ENCODE data around the gene GDPD5.

GDPD5 gene

DNA sequence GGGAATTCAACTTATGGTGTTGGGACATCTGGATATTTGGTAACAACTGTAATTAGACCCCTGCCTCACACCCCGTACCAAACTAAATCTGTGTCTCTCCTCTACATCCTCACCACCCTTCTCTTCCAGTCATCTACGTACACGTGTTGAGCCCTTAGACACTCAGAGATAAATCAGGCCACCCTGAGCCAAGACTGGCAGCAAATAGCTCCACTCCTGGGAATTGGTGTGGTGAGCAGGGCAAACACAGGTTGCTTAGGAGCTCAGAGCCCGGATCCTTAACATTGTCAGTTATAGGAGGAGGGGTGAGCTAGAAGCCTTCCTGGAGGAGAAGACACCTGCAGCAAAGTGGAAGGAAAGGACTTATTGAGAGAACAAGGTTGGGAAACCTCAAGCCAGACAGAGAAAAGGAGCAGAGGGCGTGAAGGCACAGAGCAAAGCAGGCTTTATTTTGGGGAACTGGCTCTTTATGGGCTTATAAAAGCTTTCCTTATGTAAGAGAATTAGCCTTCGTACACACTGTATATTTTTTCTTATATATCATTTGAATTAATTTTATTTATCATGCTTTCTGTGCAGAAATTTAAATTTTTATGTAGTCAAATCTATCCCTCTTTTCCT is 55.8 kb downstream of the GDPD5 start:
- no peak for DNase-seq (ENCODE audit: low spot score)

DNA sequence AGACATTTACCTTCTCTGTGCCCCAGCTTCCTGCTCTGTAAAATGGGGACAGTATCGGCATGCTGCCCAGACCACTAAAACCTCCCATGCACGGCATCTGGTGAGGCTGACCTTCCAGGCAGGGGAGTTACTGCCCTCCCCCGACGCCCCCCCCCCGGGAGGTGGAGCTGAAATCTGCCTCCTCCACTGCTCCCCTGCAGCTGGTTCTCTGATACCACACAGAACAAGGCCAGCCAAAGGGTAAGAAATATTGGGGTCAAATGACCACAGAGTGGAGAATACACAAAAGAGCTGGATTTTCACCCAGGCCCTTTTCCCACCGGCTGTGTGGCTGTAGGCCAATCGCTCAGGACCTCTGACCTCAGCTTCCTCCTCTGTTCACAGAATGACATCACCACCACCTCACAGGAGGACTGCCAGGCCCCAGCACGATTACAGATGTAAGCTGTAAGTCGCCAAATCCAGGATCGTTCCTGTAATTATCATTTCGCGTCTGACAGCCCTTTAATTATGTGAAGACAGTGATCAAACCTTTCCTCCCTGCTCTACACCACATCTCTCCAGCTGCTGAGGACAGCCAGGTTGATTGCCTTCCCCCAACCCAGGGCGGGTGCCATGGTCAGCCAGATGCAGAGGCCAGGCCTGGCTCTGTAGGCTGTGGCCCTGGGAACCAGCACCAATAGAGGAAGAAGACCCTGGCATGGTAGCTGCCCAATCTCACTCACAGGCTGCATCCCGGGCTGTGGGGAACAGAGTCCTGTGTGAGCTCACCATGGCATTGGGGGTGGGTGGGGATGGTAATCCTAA is 57.0 kb downstream of the GDPD5 start:
- DNase-seq (ENCODE audit: low spot score): peak; percentile 79

DNA sequence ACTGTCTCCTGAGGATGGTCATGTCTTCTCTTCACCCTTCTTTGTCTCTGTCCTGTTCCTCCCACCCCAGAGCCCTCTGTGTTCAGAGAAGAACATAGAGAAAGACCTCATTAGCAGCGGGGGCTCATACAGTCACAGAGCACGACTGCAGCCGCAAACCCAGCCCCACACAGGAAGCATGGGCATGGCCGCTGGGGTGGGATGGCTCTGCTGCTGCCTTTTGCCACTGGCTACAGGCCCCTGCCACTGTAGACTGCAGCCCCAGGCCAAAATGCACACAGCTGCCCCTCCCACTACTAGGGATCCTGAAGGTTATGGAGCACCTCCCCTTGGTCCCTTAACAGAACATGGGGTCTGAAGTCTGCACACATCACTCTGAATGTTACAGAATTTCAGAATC is 57.9 kb downstream of the GDPD5 start:
- no peak for DNase-seq (ENCODE audit: low spot score)

DNA sequence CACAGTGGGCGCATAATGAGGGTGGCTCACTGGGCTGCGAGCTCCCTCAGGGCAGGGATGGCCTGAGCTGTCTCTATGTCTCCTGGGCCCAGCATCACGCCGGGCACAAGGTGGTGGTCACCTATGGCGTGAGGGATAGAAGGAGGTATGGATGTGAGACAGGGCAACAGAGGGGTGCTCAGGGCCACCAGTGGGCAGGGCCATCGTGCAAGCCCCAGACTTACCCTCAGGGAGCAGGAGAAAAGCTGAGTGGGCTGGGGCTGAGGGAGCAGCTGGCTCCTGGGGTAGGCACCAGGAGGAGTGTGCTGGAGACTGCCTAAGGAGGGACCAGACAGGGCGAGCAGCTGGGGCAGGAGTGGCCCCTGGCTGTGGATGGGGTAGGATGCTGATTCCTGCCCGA is 58.4 kb downstream of the GDPD5 start:
- DNase-seq (ENCODE audit: low spot score): no peak

DNA sequence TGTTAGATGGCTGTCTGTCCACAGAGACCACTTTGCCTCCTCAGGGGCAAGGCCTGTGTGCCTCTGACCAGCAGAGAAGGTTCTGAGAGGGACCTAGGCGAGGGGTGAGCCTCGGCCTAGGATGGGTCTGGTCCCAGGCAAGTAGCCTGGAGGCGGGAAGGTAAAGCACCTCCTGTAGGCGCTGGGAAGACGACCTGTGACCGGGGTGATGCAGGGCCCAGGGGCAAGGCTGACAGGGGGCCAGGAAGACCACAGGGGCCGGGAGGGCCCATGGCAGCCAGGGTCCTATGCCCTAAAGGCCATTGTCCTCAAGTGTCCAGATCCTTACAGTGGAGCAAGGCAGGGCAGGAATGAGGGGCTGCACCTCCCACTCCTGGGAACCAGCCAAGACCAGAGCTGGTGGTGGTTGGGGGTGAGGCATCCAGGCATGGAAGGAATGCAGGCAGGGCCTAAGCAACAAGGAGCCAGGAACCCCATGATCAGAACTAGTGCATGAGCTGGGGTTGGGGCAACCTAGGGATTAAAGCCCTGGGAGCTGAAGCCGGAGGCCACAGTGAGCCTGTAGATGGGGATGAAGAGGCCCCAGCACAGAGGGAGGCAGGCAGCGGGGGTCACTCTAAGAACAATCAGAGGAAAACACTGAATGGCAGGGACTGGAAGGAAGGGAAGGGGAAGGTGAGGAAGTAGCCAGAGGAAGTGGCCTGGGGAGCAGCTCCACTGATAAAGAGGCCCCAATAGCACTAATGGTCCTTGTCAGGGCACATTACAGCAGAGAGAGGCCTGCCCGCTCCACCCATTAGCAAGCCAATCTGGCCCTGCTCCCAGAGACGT is 59.8 kb downstream of the GDPD5 start:
- peak; percentile 73 for DNase-seq (ENCODE audit: low spot score)

DNA sequence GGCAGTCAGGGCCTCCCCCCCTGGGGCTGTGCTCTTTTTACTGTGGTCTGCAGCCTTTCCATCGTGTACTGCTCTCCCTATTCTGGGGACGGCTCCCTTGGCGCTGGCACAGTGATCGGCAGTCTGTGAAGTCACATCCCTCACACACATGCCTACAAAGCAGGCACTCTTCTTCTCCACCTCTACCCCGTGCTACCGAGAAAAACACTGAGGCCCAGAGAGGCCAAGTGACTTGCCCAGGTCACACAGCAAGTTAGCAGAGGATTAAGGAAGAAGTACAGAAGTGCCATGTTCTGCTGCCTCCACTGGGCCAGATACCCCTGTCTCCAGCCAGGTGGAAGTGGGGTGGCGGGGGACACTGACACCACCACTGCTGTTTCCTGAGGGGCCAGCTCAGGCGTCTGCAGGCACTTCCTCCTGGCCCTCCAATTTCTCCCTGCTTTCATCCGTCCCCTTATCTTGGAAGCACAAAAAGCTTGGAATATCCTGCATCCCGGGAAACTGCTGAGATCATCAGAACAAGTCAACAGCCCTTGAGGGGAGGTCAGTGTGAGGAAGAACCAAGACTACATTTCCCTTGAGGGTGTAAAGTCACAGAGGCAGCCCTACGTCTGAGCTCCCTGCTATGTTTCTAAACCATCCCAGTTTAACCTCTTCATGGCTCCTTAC is 62.5 kb downstream of the GDPD5 start:
- DNase-seq (ENCODE audit: low spot score): no peak

DNA sequence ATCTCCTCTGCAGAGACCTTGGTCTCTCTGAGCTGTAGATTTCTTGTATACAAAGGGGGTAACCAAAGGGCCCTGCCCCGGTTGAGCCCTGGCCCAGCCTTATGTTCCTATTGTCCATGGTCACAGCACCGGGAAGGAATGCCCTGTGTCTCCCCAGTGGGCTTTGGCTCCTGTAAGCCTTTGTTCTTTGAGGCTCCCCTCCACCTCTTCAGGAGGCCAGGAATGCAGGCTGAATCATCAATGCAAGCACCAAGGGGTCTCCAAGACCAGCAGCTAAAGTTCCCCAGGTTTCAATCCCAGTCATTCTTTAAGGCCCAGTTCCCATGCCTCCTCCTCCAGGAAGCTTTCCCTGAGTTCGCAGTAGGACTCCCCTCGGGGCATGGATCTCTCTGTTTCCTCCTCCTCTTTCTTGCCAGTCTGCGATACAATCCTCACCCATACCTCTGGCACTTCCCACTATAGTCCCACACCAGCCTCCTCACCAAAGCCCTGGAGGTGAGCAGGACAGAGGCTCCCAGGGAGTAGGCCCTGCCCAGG is 63.6 kb downstream of the GDPD5 start:
- no peak for DNase-seq (ENCODE audit: low spot score)

DNA sequence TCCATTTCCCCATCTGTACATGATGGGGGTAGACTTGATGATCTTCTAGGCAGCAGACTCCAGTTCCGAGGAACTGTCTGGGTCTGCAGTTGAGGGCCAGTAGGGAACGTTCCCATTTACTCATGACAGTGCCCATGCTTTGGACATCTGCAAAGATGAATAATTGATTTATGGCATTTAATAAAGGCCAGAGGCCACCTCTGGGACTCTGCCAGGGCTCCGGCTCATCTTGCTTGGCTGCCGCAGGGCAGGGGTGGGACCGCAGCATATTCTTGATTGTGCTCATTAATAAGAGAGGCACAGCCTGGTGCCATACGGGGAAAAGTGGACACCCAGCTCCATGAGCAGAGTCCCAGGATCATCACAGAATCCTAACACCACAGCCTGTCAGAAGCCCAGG is 64.6 kb downstream of the GDPD5 start:
- DNase-seq (ENCODE audit: low spot score): no peak

DNA sequence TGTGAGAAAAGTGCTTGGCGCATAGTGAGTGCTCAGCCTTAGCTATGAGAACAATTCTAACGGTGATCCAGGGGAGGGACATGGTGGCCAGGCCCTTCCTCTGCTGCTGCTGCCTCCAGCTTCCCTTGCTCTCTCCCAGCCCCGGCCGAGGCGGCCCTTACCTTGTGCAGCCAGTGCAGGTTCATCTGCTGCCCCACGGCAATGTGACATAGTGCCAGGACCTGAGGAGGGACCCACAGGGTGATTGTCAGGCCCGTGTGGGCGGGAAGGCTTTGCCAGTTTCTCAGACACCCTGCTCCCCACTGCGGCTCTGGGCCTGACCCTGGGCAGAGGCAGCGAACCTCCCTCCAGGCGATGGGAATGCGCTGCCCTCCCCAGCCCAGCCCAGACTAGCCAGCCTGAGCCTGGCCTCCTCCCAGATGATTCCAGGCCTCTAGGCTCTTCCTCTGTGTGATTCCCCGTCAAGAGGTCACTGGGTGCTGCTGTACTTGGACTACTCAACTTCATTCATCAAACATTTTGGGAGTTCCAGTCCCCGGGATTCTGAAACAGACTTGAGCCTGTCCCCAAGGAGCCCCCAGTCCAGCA is 69.1 kb downstream of the GDPD5 start:
- no peak for DNase-seq (ENCODE audit: low spot score)

DNA sequence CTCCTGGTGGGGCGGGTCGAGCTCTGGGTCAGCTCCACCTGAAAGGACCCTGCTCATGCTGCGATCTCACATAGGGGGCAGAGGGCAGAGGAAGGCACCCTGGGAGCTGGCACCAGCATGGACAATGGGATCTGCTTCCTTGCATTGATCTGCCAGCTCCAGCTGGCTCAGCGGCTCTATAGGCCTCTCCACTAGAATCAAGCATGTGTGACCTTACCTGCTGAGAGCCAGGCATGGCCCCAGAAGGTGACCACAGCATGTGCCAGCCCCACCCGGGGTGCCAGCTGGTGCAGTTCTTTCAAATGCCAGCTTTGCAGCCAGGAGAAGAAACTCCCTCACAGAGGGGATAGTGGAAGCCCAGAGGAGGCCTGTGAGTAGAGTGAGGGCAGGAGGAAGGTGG is 70.8 kb downstream of the GDPD5 start:
- no peak for DNase-seq (ENCODE audit: low spot score)

DNA sequence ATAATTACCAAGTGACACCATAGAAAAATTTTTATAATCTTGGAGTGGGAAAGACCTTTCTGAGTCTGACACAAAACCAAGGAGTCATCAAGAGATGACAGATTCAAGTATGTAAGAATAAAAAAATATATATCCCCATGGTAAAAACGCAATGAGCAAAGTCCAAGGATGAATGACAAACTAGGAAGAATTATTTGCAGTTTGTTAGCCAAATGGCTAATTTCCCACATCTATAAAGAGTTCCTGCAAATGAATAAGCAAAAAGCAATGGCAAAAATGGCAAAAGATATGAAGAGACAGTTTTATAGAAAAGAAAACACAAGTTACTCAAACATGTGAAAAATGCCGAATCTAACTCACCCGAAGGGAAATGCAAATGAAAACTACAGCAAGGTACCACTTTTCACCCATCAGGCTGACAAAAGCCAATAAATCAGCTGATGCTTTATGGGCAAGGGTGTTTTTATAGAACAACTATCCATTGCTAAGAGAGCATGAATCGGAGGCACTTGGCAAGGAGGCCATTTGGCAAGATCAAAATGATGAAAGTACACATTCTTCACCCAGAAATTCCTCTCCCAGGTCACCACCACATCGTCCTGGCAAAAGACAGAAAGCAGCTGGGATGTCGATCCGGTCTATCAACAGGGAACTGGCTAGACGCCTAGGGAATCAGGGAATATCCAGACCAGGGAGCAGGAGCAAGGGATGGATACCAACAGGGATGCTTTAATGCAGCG is 71.7 kb downstream of the GDPD5 start:
- DNase-seq (ENCODE audit: low spot score): peak; percentile 84

DNA sequence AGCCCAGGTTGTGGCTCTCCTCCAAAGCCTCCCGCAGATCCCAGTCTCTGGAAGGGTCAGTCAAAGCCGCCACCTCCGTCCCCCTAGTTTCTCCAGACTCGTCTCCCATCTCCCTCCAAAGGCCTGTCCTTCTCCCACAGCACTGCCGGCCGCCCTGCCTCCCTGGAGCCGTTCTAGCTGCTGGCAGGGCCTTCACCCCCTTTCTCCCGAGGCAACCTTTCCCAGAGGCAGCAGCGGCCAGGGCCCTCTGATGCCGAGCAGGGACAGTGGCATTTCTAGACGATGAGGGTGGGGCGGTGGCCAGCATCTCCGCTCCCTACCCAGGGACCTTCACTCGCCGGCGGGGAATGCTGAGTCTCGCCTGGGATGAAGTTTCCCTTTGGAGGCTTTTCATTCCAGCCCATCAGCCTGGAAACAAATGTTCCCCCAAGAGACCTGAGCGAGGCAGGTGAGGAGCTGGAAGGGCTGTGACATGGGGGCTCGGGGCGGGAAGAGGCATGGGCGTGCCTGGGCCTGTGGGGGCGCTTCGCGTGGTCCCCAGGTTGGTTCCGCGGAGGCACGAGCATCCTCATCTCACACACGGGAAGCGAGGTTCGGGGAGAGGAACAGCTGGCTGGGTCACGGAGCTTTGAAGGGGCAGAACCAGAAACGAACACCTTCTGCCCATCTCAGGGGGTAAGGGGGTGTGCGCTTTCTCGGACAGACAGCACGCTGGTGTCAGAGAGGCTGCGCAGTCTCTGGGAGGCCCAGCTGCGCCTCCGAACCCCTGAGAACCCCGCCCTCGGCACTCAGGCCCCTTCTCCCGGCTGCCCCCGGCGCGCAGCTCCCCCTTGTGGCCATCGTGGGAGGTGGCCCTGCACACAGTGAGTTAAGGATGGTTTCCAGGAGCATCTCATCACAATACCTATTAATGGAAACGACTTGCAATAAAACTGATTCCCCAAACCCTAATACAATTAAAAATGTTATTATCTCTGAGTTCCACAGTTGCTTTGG is 74.6 kb downstream of the GDPD5 start:
- DNase-seq (ENCODE audit: low spot score): no peak

DNA sequence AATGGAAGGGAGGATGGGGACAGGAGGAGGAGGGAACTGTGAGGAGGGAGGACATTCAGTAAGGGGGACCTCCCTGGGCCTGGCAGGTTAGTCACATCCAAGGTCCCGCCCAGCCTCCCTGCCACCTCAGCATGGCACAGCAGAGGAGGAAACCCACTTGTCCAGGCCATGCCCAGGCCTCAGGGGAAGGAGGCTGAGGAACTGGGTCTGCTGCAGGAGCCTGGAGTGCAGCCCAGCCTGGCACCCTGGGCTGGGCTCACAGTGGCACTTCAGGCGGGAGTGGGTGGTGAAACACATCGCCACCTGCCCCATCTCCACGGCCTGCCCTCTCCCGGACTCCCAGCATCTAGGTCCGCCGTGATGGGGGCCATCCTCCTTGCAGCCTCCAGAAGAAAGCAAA is 75.5 kb downstream of the GDPD5 start:
- no peak for DNase-seq (ENCODE audit: low spot score)

DNA sequence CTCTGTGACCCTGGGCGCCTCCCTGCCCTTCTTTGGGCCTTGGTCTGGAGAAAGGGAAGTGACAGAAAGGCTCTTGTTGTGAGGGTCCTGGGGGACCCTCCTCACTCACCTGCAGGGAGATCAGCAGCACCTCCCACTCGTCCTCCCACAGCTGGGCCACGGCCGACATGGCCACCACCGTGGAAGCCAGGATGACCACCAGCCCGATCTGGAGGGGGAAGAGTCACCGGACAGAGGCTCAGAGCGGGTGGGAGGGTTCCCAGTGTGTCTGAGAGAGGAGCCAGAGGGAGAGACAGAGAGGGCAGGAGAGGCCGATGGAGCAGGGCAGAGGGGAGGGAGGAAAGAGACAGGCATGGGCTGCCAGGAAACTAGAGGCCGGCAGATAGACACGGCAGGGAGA is 76.0 kb downstream of the GDPD5 start:
- no peak for DNase-seq (ENCODE audit: low spot score)

DNA sequence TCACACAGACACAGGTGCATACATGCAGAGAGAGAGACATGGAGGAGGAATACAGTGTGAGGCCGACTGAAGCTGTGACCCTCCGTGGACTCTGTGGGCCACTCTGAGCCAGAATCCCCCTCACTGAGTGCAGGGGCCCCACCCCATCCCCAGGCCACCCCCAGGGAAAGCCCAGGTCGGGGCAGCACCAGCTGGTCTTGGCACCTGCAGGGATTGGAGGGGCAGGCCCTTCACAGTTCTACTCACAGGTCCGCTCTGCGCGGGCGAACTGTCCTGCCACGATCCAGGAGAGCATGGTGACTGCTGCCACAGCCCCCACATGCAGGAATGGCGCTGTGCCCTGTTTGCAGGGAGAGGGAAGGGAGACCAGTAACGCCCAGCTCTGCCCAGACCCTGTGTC is 76.5 kb downstream of the GDPD5 start:
- no peak for DNase-seq (ENCODE audit: low spot score)

DNA sequence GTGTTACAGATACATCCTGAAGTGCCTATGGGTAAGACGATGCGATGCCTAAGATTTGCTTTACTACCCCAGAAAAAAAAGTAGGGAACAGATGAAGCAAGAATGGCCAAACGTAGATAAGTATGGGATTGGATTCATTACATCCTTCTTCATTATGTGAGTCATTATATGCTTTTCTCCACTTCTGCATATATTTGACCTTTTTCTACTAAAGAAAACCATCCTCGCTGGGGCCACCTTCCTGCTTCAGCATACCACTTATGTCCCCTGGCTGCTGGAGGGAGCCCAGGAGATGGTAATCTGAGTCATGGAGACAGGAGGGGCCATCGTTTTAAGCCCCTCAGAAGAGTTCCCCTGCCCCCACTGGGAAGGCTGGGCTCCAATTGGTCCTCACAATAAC is 78.3 kb downstream of the GDPD5 start:
- no peak for DNase-seq (ENCODE audit: low spot score)

DNA sequence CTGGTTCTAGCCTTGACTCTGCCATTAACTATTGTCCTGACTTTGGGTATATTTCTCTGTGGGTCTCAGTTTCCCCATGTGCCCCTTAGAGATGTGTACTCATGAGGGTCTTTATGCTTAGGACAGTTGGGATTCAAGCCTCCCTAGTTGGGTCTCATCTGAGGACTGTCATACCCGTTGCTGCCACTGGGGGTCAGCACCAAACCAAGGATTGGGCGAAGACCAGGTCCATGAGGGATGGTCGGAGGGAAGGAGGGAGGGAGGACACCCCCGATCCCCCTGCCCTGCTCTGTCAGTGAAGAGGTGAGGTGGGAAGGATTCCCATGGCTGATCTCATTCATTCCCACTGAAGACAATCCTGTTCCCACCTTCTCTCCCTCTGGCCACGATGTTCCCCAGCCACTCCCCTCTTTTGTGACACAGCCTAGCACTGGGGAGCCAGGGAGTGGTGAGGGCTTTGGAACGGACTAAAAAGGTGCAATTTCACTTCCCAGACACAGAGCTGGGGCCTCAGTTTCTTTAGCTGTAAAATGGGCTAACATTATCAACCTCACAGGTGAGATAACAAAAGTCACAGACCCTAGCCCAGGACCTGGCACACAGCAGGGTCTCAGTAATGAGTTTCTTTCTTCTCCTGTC is 80.3 kb downstream of the GDPD5 start:
- DNase-seq (ENCODE audit: low spot score): peak; percentile 77

DNA sequence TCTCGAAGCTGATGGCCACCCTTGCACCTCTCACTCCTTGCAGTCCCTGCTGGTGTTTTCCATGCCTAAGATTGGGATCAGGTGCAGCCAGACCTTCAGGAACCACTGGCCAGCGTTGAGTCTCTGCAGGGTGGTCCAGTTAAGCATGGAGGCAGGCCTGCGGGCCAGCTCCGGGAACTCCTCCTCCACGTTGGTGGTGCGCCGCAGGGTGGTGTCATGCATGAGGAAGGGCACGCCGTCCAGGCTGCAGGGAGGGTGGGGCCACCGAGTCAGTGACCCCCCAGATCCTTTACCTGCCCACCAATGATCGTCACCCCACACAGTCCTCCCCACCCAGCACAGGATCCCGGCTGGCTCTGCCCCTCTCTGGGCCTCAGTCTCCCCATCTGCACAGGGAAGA is 82.7 kb downstream of the GDPD5 start:
- DNase-seq (ENCODE audit: low spot score): no peak

DNA sequence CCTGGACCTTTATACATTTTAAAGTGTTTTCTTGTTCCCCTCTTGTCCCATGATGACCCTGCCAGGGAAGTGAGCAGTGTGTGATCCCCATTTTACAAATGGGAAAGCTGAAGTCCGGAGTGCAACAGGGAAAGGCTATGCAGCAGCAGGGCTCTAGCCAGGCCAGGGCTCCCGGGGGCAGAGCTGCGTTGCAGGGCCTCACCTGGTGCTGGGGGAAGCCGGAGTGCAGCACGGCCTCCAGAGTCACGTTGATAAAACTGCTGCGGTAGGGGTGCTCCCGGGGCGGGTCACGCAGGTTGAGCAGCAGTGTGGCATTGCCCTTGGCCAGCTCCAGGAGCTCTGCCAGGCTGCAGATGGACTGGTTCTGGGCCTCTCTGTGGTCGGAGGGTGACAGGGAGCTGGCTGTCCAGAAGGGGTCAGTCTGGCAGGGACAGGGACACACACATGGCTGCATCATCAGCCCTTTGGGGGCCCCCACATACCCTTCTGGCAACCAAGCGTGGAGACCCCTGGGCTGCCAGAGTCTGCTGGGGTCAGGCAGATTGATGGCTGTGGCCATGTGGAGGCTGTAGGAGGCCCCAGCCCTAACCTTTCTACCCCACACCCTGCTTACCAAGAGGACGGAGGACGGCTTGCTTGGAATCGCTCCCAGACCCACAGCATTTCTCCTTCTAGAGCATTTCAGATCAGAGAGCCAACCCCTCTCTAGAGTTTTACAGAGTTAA is 83.4 kb downstream of the GDPD5 start:
- no peak for DNase-seq (ENCODE audit: low spot score)

Data from AG08396 (cell line).